GM12873 (cell line): Measurements from ENCODE around the gene F2R.

Experiments used
- CTCF ChIP-seq: IDR thresholded peaks from 2 replicates; pipeline ENCODE4 v1.5.1; 2012; ENCODE audit warnings: low read depth, mild to moderate bottlenecking, moderate library complexity, low read length, control low read depth; ENCODE audit not compliant: insufficient read depth; ENCODE audit errors: missing control alignments

Gene F2R

GRCh38 chr5:76691467-76692273 is 24.3 kb upstream of the F2R start:
- TF ChIP-seq CTCF = no peak

- TF ChIP-seq CTCF = no peak
Observed at GRCh38 chr5:76692274-76692540, 23.7 kb upstream of the F2R start.

GRCh38 chr5:76692651-76693050 is 23.3 kb upstream of the F2R start:
- no peak for TF ChIP-seq CTCF

GRCh38 chr5:76693141-76693540 is 22.8 kb upstream of the F2R start:
- TF ChIP-seq CTCF = no peak

GRCh38 chr5:76694317-76694716 is 21.6 kb upstream of the F2R start:
- TF ChIP-seq CTCF = no peak

- no peak for TF ChIP-seq CTCF
Observed at GRCh38 chr5:76695346-76695745, 20.6 kb upstream of the F2R start.

GRCh38 chr5:76696251-76696650 is 19.7 kb upstream of the F2R start:
- TF ChIP-seq CTCF = no peak
